ENCODE measurements around the gene PEX14. TPM values are rescaled to one million over a fixed set of nuclear protein-coding genes. Genes with fewer than 3 reads are reported as not detected.

PEX14 gene
- total RNA-seq, 1 donor from 2014 or later: 47.6 TPM

DNA sequence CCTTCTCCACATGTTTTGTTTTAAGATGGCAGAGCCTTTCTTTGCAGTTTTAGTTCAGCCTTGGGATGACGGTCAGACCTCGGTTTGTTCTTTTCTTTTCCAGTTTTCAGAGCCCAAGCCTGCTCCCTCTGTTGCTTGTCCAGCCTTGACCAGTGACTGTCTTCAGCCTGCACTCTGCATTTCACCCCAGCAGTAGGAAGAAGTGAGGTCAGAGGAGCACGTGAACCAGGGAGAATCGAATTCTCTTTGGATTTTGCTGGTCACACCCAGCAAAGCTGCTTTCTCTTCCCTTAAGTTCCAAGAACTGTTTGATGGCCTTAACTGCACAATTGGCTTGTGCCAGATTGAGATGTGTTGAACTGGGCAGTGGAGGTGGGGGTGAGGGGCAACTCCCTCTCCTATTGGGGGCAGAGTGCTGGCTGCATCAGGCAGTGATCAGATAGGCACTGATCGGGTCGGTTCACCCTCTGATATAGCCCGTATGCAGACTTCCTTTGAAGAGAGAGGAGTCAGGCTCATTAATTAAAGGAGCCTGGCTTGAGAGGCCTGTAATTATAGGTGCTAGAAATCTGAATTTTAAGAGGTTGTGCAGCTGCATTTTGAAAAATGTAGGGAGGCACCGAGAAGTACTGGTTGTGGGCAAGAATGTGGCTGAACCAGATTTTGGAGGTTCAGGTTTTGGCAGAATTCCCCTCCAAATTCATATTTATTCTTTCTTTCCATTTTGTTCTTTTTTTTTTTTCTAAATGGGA is 42.4 kb downstream of the PEX14 start:
- no peak for DNase-seq (ENCODE audit: low spot score)

DNA sequence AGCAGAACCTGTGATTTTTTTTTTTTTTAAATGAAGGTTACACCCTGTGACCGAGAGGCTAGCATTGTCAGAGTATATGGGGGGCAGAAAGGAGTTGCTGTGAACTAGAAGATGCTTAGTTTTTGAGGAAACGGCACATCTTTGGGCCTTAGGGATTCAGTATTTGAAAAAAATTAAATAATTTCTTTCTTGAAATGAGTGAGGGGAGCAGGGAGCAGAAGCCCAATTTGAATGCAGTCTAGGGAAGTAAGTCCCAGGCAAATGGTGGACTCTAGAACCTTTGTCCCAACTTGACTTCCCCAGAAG is 42.9 kb downstream of the PEX14 start:
- no peak for DNase-seq (ENCODE audit: low spot score)

DNA sequence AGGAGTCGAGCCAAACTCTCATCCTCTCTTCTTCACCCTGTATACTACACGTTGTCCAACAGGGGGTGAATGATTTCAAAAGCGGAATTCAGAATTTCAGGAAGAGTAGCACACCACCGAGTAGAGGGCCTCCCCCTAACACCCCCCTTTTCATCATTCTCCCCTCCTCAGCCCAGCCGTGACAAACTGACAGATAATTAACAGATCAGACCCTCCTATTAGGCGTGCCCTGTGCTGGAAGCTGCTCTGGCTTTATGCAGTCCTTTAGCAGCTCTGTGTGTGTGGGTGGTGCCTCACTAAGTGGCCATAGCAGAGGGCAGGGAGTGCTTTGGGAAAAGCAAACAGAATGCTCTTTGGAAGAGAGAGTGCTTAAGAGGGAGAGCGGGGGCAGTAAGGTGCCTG is 44.3 kb downstream of the PEX14 start:
- DNase-seq (ENCODE audit: low spot score): no peak

DNA sequence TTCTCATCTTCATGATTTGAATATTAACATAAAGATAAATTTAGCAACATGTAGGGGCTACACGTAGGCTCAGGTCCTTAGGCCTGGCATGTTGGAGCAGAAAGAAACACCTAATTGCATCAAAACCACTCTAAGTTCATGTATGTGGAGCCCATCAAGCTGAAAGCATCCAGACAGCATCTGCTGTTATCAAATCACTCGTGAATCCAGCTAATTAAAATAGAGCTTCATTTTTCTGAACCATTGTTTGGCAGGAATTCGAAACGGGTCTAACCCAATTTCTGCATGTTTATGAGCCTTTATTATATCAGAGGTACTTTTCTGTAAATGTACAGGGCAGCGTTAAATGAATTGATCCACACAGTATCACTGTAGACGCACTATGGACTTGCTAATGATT is 45.7 kb downstream of the PEX14 start:
- DNase-seq (ENCODE audit: low spot score): no peak

DNA sequence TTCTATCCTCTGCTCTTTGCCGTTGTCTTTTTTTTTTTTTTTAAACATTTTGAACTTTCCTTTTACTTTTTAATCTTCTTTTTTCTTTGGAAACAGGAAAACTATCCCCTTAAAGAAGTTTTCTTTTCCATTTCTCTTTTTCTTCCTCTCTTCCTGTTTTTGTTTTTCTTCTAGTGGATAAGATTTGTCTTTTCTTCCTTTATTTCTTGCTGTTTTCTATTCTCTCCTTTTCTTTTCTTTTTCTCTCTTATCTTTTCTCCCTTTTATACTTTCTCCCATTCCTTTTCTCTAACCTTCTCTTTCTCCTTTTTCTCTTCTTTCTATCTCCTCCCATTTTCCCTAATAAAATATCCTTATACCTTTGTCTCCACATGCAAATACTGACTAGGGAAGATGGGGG is 46.2 kb downstream of the PEX14 start:
- DNase-seq (ENCODE audit: low spot score): no peak

DNA sequence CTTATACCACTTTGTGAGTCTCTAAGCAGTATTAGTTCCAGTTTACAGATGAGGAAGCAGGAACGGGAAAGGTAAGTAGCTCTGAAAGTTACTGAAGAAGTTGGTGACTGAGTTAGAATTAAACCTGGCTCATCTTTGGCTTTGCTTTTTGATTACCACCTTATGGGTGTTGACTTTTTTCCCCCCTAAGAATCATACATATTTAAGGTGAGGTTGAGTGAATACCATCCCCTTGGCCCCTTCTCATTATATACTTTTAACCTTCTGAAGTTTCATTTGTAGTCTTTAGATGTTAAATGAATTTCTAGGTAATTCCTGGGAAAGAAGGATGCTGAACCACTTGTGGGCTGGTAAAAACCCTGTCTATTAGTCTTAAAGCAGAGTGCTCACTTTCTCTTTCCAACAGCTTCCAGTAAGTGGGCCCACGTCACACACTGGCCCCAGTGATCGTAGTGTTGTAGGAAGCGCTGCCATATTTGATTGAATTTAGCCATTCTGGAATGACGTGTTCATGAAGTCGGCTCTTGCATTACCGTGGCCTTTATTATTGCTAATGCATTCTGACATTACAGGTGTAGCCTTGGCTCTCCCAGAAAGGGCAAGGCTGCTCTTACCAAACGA is 46.9 kb downstream of the PEX14 start:
- no peak for DNase-seq (ENCODE audit: low spot score)

DNA sequence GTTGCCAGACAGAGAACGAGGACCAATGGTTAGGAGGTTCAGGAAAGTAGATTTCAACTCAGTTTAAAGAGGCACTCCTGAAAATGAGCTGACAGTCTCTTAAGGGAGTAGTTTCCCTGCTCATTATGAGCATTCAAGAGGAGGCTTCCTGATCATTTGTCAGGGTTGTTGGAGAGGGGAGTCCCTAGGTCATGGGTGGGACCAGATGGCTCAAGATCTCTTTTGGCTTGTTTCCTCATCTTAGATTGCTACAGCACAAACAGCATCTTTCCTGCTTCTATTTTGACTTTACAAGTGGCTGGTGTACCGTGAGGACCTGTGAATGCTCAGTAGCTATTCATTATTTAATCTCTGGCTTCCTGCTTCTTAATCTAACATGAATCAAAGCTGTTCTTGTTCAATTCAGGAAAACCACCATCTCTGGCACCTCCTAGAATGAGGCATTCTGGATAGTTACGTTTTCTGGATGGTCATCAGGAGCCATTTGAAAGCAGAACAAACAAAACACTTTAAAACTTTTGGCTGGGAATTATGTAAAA is 47.6 kb downstream of the PEX14 start:
- no peak for DNase-seq (ENCODE audit: low spot score)

DNA sequence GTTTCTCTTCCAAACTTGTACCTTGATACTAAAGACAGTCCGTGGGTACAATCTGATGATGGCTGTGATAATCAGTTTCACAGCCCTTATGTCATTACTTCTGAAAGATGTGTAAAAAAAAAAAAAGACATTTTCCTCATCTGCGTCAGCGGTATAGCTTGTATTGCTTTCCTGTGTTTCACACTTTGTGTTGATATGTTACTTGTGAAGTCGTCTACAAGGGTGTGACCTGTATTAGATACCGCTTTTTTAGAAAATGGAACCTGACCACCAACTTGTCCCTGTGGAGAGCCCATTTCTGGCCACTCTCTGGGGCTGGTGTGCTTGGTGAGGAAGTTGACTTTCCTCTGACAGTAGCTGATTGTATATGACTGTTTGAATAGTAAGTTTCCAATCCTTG is 50.5 kb downstream of the PEX14 start:
- DNase-seq (ENCODE audit: low spot score): no peak

DNA sequence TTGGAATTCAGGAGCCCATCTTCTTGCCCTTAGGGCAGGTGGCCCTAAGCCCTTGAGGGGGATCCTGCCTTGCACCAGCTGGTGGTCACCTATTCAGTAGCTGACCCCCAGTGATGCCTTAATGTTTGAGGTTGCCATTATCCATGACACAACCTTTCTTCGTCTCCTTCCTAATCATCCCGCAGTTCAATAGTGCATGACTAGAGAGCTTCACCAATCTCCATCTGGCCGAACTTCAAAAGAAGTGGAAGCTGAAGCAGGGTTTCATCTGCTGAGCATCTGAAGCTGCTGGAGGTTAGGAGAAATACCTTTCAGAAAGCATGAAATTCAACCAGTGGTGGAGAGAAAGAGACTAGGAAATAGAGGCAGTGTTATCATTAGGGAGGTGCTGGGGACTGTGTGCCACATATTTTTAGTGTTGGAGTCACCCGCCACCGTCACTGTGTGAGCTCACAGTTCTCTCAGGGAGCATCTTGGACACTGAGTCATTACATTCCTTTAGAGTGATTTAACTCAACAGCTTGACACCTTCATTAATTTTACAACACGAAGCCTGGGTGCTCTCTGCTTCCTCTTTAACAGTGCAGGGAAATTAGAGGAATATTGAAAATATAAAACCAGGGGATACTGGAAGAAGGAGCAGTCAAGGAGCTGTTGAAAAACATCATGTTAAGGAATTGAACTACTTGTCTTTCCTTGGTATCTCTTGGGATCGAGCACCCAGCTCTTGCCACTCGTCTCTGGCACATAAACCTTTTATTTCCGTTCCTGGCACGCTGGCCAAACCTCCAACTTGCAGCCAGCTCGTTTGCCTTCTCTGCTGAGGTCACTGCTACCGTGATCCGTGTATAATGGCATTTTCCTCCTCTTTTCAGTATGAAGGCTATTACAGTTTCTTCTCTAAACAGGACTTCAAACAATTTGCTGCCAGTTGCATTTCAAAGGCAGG is 53.6 kb downstream of the PEX14 start:
- DNase-seq (ENCODE audit: low spot score): no peak

DNA sequence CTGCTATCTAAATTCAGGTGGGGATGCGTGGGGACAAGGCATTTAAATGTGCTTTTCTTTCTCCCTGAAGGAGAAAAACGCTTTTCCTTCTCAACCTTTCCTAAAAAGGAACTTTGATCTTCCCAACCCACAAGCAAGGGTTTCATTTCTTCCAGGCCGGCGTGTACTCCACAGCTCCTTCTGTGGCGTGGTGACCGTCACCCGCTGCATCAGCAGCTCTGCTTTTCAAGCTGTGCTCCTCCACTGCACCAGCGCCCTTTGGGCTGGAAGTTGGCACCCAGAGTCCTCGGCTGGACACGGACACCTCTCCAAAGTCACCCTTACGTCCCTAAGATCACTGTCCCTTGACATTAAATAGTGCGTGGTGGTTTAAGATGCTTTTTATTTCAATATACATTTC is 54.3 kb downstream of the PEX14 start:
- DNase-seq (ENCODE audit: low spot score): no peak

DNA sequence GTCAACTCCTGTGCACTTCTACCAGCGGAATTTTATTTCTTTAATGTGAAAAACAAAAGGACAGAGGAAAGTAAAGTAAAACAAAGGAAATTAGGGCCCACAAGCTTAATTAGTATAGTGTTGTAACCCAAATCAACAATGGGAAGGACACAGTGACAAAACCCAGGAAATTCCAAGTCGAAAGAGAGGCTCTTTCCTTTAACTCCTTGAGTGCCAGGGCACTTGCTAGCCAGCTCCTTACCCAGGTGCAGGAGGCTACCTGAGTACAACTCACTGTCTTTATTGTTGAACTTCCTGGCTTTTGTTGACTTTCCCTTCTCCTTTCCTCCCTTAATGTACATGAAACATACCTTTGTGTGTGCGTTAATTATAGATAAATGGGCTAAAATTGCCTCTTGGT is 55.0 kb downstream of the PEX14 start:
- no peak for DNase-seq (ENCODE audit: low spot score)

DNA sequence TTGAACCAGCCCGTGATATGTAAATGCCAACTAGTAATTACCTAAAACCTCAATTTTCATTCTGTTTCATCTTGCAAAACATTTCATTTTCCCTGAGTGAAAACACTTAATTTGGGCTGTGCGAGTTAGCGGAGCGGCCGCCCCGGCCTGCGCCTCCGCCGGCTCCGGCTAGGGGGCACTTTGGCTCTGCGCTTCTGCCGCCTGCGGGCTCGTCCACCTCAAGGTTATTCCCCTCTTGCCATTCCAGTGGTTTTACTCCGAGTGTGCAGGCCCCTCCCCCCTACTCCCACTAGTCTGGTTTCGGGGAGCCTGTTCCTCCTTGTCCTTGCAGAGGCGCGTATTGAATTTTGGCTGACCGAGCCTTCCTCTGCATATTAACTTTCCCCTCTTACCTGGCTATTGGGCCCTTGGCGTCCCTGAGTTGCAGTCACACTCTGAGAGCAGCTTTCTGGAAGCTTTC is 55.6 kb downstream of the PEX14 start:
- DNase-seq (ENCODE audit: low spot score): no peak

DNA sequence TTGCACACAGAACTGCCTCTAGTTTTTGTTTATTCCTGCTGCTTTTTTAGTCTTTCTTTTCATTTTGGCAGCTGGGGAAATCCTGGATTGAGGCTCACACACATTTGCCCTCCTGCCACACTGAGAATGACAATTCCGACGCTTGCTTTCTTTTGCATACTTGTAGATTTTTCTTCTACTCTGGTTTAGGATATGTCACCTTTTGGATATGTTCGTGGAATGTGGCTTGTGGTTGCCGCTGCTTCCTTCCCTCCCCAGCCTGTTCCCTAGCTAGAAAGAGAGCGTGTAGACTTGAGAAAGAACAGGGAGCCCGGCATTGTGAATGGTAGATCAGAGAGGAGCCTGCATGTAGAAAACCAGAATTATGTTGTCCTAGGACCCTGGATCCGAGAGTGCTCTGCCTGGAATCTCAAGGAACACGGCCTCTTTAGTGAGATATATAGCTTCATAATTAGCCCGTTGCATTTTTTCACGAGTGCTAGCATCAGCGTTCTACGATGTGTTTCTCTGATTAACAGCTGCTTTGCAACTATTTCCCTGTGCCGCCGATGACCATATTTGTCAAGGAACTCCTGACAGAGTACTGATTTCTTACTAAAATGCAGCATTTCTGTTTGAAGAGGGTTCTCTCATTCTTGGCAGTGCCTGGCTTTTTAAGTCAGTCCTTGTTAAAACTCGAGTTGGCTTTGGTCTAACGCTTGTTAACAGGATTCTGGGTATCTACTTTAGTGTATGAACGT is 56.2 kb downstream of the PEX14 start:
- DNase-seq (ENCODE audit: low spot score): no peak

DNA sequence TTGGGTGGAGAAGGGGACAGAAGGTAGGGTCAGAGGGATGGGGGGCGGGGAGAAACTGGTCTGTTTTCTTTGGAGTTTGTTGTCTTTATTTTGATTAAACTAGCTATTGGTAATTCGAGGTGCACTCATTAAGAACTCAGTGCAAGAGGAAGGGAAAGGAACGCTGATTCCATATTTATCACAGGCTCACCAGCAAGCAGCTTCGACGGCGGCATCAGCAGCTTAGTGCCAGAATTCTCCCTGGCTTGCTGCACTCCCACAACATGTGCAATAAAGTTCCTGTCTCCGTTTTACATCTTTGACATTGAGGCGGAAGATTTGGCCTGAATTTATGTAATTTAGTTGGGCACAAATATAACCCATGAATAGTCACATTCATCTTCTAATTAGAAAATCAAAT is 57.6 kb downstream of the PEX14 start:
- no peak for DNase-seq (ENCODE audit: low spot score)

DNA sequence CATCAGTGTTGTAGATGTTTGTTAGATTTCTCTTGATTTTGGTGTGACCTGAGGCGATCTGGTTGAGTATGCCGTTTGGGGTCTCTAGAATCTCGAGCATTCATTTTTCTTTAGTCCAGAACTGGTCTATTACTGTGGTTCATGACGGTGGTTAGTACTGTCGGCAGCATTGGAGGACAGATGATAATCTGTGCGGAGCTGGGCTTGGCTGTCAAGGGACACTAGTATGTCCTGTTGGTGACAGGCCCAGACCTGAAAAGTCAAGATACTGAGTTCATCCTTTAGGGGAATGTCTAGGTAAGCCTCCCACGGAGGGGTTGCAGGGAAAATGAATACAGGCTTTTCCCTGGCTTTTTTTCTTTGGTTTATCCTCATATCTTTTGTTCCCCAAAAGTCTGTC is 59.8 kb downstream of the PEX14 start:
- no peak for DNase-seq (ENCODE audit: low spot score)

DNA sequence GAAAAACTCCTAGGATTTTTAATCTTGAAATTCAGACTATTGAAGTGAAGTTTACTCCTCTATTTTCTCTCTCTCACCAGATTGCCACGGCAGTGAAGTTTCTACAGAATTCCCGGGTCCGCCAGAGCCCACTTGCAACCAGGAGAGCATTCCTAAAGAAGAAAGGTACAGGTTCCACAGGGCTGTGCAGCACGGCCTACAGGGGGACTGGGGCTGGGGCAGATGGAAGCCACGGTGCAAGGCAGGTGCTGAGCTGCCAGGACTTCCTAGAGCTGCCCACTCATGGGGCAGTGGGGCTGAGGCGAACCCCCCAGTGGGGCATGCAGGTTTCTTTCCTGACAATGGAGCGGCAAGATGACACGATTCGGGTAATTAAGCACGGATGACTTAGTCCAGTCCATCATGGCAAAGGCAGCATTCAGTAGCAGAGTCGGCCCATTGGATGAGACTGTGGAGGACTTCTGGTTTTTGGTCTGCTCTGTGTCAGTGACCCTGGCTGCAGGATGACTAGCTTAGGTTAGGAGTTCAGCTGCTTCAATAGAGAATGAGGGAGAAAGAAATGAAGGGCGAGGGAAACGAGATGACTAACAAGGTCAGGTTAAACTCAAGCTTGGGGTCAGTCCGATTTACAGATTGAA is 61.5 kb downstream of the PEX14 start:
- DNase-seq (ENCODE audit: low spot score): no peak

DNA sequence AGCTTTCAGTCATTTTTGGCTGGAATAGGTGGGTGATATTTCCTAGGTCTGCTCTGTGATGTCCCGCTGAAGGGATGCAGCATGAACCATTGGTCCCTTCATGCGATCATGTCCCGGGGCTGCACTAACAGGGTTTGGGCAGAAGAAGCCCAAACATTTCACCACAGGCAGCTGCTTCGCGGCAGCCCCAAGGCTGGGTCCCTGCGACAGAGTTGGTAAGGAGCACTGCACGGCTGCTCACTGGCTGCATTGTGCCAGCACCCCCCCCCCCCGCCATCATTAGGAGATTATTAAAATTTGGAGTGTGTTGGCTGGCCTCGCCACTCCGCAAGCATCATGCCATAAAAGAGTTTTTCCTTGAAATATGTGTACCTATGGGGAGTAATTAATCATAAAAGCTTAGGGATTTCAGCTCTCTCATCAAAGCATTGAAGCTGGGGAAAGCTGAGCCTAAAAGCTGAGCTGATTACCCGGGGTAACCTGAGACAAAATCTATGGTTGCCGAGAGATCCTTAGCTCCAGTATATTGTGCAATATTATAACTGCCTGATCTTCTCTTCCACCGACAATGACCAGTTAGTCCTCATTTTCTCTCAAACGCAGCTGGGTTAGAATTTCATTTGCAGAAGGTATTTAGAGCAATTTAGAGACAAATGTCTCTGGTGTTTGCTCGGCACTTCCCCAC is 62.5 kb downstream of the PEX14 start:
- no peak for DNase-seq (ENCODE audit: low spot score)

DNA sequence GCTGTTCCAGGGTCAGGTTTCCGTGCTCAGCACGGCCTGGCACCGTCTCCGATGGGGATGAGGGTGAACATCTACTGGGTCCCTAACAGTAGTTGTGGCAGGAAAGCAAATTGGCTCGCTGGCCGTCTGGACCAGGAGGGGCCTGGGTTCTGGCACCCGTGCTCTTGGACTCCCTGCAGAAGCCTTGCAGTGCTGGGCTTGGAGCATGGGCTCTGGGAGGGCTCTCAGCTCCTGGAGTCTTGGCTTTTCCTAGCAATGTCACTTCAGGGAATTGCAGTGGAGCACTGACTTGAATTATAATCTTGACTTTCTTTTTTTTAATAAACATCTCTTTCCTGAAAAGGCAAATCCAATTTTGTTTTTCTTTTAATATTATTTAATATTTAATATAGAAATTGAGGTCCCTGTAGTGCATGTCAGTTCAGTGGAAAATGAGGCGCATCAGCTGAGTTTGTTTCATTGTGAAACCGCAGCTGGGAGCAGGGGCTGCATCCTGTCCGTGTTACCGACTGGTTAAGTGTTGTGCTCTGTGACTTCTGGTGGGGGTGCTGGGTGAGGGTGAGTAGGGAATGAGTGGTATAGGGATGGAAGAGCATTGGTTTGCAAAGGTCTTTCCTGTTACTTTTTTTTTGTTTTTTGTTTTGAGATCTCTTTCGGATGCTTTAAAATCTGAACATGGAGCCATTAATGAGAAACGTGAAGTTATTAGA is 64.1 kb downstream of the PEX14 start:
- DNase-seq (ENCODE audit: low spot score): no peak

DNA sequence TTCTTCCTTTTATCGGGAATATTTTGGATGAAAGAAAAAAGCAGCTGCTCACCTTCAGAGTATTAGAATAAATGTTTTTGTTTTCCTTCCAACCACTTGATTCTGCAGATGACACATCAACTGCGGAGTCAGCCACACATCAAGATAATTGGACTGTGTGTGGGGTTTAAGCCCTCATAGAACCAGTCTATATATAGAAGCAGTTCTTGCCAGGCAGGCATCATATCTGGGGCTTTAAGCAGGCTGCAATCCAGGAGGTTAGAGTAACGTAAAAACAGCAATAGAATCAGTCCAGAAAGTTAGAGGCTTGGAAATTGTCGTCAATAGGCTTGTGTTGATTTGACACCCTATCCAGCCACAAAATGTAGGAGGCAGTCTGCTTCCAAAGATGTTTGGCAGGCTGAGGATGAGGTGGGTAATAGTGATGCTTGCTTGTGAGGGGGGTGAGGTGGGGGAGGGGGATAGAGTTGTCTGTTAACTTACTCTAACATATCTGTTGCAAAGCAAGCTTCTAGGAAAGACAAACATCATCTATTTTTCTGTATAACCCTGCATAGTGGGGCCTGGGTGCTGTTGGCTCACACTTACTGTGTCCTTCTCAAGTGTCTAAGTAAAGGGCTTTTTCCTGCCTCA is 64.8 kb downstream of the PEX14 start:
- no peak for DNase-seq (ENCODE audit: low spot score)
